GM21576 (cell line): ENCODE results near the gene NEURL1.
A peak's percentile ranks its signal among the peaks of the same experiment; 100 is the strongest.
"Not testable (repeated sequence)": the region's sequence is repeated elsewhere in the genome, so short reads cannot be mapped to it uniquely, and the experiment has no call there.

Source experiments
- ATAC-seq: cut with Tn5 transposase; IDR thresholded peaks from one replicate; pipeline ENCODE4 v1.9.1; 2021; ENCODE audit warnings: mild to moderate bottlenecking, moderate library complexity; ENCODE audit not compliant: unreplicated experiment

The NEURL1 gene

DNA sequence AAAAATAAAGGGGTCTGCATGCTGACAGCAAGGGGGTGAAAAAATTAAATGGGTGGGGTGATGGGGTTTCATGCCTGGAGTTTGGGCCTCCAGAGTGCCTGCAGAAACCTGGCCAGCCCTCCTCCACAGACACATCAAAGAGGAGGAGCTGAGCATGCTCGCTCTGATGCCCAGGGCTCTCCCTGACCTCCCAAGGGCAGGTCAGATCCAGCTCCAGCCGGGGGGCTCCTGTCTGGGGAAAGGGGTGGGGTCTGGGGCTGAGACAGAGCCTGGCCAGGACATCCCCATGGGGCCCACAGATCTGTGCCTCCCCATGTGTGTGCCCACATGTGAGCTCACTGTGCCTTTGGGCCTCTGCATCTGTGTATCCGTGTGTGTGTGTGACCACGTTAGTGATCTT lies 33.9 kb upstream of the NEURL1 start:
- no peak for ATAC-seq

DNA sequence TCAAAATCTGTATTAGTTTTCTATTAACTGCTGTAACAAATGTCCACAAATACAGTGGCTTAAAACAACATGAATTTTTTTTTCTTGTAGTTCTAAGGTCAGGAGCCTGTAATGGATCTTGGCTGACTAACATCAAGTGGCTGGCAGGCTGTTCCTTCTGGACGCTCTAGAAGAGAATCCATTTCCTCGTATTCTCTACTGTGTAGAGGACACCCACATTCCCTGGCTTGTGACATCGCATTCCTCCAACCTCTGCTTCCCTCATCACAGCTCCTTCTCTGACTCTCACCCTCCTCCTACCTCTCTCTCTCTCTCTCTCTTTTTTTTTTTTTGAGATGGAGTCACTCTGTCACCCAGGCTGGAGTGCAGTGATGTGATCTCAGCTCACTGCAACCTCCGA lies 30.0 kb upstream of the NEURL1 start:
- no peak for ATAC-seq

DNA sequence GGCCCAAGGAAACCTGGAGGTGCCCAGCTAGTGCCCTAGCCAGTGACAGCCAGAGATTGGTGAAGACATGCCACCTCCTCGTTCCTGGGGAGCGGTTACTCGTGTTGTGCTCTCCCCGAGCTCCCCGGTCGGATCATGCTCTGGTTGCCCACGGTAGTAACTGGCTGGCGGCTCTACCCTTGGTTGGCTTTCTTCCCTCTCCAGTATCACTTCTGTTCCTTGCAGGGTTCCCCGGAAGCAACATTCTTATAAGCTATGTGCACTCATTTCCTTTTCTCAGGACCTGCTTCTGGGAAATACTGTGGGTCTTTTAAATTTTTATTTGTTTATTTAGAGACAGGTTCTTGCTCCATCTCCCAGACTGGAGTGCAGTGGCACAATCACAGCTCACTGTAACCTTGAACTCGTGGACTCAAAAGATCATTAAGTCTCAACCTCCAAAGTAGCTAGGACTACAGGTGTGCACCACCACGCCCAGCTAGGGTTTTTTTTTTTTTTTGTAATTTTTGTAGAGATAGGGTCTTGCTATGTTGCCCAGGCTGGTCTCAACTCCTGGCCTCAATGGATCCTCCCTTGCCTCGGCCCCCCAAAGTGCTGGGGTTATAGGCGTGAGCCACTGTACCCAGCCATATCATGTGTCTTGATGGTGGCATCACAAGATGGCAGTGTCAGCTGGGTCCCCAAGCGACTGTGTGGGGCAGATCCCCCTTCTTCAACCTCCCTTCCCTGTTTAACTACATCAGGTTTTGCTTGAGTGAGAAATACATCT lies 27.9 kb upstream of the NEURL1 start:
- no peak for ATAC-seq

DNA sequence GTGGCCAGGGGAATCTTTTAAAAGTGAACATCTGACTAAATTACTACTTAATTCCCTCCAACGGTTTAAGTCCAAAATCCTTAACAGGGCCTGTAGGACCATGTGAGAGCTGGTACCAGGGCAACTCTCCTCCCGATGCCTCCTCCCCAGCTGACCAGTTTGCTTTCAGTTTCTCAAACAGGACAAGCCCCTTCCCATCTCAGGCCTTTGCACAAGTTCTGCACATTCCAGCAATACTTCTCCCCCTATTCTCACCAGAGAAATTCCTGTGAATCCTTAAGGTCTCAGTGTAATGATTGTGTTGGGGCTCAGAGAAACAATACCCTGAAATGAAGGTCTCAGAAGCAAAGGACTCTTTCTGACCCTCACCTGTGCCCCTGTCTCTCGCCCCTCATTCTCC lies 26.8 kb upstream of the NEURL1 start:
- ATAC-seq, result no peak

DNA sequence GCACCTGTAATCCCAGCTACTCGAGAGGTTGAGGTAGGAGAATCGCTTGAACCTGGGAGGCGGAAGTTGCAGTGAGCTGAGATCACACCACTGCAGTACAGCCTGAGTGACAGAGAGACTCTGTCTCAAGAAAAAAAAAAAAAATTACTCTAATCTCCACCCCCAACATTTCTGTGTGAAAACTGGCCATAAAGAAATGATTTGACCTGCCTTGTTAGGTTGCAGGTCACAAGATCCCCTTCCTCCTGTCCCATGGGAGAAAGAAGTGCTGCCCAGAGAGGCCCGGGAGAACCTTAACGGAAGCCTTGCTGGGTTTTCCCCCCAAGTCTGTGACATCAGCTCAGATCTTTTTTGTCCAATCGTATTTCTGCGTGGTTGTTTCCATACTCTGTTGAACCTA lies 26.1 kb upstream of the NEURL1 start:
- no peak for ATAC-seq

DNA sequence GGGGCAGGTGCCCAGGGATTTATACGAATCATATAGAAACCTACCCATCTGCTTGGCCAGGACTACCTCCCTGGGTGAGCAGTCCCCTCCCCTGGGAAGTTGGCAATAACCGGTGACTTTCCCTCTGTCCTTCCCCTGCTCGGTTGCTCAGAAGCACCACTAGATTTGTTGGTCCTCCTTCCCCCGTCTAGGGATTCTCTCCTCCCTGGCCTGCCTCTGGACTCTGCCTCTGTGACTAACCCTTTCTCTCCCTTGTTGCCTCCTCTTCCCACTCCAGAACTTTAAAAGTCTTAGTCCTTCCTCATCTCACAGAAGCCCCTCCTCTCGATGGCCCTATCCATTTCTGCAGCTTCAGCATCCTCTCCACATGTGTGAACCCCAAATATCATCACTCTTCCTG lies 24.3 kb upstream of the NEURL1 start:
- no peak for ATAC-seq

DNA sequence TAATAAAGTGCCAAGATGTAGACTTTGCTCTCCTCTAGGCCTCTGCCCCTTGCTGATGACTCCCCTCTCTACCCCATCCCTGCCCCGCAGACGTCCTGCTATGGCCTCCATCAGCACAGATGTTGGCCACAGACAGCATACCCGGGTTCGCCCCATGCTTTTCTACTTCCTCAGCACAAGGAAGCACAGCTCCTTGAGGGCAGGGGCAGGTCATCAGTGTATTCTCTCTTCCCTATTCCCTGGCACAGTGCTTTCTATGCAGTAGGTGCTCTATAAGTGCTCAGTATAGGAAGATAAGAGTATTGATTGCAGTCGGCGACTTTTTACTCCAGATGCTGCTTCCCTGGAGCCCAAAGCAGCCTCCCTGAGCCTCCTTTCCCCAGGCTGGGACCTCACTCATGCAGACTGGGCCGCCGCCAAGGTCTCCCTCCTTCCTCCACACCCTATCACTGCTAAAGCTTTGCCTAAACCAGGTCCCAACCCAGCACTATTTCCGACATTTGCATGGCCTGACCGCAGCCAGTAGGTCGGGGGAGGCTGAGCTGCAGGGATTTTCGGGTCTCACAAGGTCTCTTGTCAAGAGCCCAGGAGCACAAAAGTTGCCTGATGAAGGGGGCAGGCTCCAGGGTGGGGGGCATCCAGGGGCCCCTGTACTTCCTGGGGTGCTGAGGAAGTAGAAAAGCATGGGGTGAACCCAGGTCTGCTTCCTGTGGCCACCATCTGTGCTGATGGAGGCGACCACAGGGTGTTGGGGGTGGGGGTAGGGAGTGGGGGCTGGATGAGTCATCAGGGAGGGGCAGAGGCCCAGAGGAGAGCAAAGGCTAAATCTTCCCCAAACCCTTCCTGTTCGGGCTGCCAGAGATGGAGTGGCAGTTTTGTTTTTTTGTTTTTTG lies 22.5 kb upstream of the NEURL1 start:
- ATAC-seq, result peak; percentile 65

DNA sequence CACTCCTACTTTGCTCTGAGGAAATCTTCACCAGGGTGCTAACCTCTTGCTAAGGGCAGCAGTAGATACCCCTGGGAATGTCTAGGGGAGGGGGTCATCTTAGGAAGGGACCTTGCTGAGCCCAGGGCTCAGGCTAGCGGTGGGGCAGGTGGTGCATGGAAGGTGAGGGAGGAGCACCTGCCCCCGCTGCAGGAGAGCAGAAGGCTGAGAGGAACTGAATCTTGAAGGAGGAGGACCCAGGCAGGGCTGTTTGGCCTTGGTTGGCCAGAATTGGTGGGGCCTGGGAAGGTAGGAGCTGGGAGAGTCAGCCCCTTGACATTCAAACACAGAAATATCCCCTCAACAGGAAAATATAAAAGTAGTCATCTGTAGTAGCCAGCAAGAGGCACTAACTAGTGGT lies 21.5 kb upstream of the NEURL1 start:
- peak; percentile 27 for ATAC-seq

DNA sequence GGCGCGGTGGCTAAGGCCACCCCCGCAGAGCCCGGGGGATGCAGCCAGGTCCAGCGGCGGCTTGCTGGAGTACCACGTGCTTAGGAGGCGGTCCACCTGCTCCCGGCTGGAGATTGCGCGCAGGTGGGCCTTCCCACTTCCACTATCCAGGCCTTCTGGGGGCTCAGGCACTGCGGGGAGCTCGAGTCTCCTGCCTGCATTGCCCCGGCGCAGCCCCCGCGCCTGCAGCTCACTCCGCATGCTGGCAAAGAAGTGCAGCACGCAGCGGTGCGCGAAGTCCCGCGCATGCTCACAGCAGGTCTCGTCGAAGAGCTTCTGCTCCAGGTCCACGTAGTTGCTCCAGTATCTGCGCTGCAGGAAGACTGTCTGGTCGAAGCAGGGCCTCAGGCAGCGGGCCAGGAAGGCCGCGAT lies 20.2 kb upstream of the NEURL1 start:
- no peak for ATAC-seq

DNA sequence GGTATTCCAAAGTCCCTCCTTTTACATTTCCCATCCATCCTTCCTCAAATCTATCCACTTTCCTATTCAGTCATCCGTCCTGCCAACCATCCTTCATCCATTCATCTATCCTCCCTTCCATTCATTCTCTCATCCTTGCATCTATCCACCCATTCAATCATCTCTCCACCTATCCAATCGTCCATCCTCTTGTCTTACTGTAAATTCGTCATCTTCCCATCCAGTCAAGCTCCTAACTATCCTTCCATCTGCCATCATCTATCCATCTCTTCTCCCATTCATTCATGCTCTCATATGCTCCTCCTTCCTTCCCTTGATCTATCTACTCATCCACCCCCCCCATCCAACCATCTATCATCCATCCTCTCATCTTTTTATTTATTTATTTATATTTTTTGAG lies 19.4 kb upstream of the NEURL1 start:
- ATAC-seq, result no peak

DNA sequence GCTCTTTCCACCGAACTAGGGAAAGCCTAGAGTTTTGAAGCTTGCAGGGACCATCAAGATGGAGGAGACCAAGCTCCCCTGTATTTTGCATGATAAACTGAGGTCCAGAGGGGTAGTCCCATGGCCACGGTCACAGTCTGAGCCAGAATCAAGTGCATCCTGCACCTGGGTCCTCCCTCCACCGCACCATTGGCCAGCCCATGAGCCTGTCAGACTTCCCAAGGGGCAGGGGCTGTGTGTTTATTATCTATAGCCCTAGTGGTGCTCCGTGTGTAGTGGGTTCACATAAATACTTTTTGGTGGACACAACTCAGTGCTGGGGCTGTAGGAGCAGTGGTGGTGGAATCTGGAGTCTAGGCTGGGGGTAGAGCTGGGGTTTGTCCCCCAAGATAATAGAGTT lies 18.1 kb upstream of the NEURL1 start:
- ATAC-seq, result no peak

DNA sequence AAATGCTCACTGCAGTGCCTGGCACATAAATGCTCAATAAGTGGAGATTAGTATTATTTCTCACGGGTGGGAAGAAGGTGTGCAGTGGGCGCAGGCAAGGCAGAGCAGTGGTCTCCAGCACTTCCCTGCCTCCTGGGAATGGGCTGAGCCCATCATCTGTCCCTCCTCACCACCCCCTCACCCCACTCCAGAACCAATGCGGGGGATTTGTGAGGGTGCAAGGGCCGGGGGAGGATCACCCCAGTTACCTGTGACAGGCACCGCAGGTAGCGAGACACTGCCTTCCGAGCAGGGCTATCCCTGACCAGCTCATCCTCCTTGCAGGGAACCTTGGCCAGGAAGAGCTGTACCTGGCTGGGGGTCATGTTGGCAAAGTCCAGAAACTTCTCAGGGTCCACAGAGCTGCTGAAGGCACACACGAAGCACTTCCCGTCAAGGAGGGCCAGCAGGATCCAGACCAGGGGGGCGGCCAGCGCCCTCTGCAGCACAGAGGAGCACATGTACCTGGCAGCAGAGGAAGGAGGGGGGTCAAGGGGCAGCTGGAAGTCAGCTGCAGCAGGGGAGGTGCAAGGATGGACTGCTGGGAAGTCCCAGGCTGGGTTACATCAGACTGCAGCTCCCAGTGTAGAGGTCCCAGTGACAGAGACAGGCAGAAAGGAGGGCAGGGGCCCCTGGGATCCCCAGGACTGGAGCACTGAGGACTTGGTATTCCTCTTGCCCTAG lies 17.3 kb upstream of the NEURL1 start:
- no peak for ATAC-seq

DNA sequence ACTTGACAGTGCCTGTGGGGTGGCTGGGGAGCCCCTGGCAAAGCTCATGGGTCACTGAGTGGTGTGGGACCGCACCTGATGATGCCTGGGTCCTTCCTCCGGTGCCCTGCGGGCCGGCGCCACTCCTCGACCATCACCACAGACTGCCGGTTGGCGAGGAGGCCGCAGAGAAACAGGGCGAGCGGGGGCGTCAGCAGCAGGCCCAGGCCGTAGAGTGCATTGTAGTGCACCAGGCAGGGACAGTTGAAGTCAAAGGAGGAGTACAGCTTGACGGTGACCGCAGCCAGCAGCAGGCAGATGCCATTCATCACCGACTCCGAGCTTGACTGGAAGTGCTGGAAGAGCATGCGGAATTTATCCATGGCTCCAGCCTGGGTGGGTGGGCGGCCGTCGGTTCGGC lies 14.8 kb upstream of the NEURL1 start:
- no peak for ATAC-seq

DNA sequence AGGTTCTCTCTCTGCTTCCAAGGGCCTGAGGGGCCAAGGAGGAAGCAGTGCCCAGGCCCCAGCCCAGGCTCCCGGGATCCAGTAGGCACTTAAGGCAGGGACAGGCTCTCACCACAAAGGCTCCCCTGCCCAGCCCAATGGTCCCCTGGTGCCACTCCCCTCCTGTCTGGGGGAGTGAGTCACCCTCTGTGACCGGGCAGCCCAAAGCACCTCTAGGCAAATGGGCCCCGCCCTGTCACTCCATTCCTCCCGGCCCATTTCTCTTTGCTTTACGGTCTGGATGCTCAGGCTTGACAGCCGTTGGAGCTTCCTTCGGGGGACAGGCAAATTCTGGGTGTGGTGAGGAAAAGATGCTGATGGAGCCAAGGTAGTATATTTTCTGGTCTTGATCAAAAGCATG lies 14.4 kb upstream of the NEURL1 start, which contains the start of gene CALHM3:
TSS of gene CALHM3 (minus strand) at position 106 of the 400 bp plus-strand sequence. CDS start 208 bp downstream, outside the sequence.
- ATAC-seq, result no peak

DNA sequence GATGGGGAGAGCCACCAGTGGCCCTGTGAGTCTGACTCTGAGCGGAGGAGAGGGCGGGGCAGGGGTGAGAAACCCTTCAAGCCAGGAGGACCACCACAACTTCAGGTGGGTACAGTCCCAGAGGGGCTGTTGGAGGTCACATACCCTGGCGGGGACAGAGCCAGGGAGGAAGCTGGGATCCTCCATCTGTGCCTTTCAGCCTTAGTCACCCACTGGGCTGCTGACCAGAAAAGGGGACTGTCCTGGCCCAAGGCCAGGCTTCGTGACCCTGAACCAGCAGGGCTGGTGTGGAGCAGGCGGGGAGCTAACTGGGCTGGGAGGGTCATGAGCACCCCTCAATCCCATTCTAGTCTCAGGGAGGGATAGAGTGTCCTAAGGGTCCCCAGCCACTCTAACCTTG lies 13.0 kb upstream of the NEURL1 start:
- ATAC-seq, result no peak

DNA sequence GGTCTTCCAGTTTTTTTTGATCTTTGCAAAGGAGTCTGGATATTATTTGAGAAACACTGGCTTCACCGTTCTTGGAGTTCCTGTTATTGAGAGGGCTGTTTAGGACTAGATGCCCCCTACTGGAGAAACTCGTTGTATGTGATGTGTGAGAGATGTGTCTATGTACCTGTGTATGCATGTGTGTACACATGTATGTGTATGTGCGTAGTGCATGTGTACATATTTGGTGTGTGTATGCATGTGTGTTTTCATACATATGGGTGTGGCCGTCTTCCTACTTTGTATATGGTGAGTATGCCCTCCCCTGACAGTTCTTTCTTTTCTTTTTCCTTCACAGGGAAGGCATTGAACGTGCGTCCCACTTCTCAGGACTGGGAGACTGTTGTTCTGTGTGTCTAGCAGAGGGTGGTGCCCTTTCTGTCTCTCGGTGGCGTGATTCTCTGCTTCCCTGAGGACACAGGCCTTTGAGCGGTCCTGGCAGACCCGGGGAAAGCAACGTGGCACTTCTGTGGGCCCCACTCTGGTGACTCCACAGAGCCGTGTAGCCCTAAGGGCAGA lies 11.5 kb upstream of the NEURL1 start:
- ATAC-seq, result no peak

DNA sequence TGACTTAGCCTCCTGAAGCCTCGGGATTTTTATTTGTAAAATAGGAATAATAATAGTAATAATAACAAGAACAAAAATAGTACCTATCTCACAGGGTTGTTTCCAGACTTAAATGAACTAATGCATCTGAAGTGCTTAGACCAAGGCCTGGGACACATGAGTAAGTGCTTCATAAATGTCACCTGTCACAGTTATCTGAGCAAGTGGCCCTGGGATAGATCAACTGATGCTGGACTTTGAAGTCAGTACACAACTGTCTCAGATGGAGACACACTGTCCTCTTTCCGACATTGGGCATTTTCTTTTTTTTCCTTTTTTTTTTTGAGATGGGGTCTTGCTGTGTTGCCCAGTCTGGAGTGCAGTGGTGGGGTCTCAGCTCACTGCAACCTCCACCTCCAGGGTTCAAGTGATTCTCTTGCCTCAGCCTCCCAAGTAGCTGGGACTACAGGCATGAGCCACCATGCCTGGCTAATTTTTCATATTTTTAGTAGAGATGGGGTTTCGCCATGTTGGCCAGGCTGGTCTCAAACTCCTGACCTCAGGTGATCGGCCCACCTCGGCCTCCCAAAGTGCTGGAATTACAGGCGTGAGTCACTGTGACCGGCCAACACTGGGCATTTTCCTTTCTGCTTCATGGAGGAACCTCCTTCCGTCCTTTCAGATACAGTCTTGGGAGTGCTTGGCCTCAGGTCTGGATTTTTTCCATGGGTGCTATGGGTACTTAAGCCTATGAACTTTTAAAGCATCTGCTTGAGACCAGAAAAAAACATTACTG lies 6.7 kb upstream of the NEURL1 start:
- ATAC-seq, result not testable (repeated sequence)

DNA sequence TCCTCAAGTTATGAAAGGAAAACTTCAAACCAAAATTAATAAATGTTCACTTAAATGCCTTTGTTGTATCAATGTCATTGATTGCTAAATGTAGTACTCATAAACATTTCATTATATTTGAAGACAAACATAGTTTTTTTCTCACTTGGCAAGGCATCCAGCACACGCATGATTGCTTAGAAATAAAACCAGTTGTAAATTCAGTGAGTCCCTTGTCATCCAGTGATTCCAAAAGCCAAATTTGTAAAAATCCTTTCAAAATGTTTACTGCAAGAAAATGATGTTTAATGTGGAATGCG lies 6.1 kb upstream of the NEURL1 start:
- ATAC-seq, result no peak

DNA sequence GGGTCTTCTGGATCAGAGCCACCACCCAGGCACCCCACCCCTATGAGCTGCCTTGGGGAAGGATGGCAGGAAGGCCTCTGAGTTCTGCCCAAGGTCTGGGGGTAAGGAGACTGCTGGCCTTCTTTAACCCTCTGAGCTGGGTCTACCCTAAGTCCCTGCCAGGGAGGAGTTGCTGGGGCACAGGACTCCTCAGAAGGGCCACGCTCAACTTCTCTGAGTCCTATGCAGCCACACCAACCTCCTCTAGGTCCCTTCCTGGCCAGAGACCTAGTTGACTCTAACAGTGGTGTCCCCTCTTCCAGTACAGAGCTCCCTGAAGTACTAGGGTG lies 2.6 kb upstream of the NEURL1 start:
- ATAC-seq, result peak; percentile 22

DNA sequence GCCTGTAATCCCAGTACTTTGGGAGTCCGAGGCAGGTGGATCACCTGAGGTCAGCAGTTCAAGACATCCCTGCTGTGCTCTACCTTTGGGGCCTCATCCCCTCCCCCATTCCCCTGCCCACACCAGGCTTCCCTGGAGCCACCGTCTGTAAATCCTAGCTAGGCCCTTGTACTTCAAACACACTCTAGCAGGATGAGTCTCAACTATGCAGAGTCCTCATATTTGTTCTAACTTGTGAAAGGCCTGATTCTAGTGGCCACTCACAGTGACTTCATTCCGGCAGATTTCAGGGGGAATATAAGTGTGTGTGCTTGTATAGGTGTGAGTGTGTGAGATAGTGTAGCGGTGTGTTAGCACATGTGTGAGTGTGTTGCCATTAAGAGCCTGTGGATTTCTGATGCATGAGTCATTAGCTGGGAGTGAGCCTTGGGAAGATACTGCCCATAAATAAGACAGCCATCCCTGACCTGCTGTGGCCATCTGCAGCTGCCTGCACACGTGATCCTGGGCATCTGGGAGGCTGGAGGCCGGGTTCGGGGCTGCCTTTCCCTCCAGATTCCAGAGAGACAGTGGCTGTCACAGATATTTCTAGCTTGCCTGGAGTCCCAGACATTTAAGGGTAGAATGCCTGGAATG lies 1.7 kb upstream of the NEURL1 start:
- ATAC-seq, result no peak
